Measurements from ENCODE around the gene AHDC1.

AHDC1 gene

DNA sequence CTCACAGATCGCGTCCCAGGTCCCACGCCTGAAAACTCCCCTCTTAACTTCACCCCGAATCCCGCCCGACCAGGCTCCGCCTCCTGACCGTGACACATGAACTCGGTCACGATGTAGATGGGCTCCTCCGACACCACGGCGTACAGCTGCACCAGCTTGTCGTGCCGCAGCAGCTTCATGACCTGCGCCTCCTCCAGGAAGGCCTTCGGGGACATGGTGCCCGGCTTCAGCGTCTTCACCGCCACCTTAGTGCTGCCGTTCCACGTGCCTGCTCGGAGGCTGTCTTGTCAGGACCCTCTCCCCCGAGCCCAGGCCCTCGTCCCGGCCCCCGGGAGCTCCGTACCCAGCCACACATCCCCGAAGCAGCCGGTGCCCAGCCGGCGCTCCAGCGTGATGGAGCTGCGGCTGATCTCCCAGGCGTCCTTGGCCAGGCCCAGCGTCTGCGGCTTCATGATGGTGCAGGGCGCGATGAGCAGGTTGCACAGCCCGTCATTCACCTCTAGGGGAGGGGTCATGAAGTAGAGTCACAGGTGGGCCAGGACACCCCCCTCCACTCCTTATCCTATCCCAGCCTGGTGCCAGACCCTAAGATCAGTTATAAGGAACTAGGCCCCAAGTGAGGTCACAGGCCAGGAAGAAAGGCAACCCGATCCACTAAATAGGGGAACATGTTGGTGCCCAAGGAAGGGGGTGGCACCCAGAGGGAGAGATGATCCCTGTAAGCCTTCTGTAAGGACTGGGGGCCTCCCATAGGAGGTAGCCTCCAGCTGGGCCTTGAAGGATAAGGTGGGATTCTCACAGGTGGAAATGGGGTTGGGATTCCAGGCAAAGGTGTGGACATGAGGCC lies 11.6 kb upstream of the AHDC1 start:
- no peak for DNase-seq (ENCODE audit: low spot score)

DNA sequence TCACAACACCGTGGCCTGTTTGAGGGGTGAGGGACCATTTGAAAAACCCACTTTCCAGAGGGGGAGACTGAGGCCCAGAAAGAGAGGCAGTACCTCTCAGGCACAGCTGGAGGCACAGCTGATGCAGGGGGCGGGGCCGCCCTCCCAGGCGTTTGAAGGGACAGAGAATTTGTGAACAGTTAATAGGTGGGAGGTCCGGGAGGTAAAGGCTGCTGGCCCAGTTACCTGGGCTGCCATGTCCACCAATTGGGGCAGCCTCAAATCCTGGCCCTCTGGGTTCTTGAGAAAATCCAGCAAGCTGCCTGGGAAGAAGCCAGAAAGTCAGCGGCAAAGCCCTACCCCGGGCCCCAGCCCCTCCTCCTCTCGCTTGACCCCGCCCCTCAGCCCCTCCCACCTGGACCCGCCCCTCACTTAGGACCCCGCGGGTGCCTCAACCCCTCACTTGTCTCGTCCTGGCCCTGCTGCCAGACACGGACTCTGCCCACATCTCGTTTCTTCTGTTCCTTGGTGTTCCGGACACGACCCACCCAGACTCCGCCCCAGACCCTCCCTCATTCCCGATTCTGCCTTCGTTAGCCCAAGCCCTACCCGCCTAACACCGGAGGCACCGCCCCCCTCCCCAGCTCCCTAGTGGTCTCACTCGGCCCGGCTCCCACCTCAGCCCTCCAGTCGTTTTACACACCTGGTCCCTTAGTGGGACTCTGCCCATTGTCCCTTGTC lies 10.8 kb upstream of the AHDC1 start:
- DNase-seq (ENCODE audit: low spot score) = no peak

DNA sequence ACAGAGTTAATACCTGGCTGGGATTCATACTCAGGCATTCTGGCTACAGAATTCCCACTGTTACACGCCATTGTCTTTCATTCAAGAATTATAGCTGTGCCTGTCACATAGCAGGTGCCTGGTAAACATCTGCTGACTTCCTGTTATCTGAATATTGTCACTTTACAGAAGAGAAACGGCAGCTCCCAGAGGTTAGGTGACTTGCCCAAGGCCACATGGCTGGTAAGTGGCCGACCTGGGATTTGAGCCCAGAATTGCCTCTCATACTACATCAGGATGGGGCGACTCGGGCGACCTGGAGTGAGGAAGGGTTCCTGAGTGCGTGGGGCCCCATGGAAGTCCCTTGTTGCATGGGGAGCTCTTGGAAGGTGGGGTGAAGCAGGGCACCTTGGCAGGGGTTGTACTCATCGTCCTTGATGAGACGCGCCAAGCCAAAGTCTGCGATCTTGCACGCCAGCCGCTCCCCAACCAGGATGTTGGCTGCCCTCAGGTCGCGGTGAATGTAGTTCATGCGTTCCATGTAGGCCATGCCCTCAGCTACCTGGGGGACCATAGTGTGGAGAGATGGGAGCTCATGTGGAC lies 10.2 kb upstream of the AHDC1 start:
- no peak for DNase-seq (ENCODE audit: low spot score)

DNA sequence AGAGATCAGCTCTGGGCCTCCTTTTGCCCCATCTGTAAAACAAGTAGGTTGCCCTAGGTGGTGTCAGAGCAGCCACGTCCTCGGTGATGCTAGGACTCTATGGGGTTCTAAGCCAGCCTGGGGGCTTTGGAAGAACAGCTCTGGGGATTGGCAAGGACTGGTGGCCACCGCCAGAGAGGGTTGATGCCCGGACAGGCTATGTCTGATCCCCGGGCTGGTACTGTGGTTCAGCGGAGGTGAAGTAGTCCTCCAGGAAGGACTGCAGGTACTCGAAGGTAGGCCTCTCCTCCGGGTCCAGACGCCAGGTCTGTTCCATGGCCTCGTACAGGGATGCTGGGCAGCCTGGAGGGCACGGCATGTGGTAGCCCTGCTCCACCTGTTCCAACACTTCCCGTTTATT lies 8.8 kb upstream of the AHDC1 start:
- DNase-seq (ENCODE audit: low spot score) = no peak

DNA sequence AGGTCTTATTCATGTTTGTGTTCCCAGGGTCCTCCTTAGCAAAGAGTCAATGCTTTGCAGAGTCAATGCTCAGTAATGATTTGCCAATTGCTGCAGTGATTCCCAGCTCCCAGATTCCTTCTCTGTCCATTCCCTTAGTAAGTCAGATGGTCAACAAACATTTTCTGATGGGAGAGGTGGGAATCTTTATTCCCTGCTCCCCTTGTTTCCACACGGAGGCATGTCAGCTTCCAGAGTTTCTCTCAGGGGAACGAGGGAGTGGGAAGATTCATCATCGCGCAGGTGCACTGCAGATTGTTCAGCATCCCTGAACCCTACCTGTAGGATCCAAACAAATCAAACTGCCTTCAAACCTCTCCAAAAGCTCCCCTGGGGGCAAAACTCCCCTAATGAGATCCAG lies 7.5 kb upstream of the AHDC1 start:
- no peak for DNase-seq (ENCODE audit: low spot score)

DNA sequence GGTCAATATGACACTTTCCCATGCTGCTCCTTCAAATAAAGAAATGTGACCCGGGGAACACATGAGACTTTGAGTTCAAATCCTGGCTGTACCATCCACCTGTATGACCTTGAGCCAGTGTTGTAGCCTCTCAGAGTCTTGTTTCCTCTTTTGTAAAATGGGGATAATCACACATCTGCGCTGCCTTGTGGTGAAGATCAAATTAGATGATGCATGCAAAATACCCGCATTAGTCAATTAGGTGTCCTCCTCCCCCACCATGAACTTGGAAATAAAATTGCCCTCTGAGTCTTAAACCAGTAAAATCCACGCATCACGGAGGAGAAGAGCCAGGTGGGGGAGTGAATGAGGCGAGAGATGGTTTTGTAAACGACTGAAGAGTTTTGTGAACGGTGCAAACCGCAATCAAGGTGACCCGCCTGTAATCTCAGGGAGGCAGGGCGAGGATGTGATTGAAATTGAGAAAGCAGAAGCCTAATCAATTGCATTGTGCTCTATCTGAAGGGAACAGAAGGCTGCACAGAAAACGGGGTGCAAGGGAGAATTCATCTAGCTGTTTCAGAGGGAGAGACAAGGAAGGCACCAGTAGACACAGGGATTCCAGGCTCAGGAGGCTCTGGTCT lies 5.8 kb upstream of the AHDC1 start:
- no peak for DNase-seq (ENCODE audit: low spot score)

DNA sequence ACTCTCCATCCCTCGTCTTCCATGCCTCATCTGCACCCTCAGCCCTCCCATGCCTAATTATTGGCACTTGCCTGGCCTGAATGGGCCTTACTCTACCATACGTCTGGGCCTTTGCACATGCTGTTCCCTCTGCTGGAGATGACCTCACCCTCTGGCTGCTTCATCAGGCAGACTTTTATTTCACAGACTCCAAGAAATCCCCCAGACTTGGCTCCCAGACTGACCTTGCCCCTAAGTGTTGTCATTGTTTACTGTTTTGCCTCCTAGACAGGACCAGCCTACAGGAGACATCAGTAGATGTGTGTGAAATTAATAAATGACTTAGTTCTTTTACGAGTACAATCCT lies 5.2 kb upstream of the AHDC1 start:
- no peak for DNase-seq (ENCODE audit: low spot score)

DNA sequence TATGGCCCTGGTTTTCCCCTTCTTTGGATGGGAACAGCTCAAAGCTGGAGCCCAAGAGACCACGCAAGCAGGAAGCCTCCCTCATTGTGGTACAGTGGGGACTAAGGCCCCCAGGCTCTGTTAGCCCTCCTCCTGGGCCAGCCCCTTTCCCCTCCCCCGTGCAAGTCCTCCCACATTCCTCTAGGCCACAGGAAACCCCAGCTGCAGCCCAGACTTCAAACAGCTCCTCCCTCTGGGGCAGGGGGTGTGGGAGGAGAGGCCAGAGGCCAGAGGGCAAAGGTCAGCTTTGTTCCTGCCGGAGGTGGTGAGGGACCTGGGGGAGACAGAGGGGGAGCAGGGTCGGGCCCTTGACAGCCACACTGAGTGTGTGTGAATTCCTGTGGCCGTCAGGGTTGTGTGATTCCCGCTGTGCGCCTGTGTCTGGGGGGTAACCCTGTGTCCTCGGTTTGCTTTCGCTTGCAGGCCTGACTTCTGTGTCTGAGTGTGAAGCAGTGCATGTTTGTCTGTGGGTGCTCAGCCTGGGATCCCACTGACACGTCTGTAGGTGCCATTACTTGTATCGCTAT lies 3.4 kb upstream of the AHDC1 start:
- DNase-seq (ENCODE audit: low spot score) = no peak

DNA sequence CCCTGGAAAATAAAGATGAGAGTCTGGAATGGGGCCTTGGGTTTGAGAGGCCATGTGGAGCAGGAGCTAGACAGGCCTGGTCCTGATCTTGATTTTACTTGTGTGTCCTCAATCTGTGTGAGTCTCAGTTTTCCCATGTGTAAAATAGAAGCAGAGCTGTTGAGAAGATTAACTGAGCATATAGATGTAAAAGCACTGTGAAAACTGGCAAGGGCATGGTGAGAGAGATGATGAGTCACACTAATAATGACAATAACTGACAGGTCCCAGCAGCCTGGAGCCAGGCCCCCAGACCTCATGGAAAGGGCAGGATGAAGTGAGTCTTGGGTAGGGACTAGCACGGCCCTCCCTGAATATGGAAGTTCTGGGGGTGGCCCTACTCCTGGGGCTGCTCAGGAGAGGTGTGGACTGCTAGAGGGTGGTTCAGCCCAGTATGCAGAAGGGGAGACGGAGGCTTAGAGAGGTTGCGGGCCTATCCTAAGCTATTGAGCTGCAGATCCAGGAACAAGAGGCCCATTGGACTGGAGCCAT lies 2.8 kb upstream of the AHDC1 start:
- DNase-seq (ENCODE audit: low spot score) = no peak

DNA sequence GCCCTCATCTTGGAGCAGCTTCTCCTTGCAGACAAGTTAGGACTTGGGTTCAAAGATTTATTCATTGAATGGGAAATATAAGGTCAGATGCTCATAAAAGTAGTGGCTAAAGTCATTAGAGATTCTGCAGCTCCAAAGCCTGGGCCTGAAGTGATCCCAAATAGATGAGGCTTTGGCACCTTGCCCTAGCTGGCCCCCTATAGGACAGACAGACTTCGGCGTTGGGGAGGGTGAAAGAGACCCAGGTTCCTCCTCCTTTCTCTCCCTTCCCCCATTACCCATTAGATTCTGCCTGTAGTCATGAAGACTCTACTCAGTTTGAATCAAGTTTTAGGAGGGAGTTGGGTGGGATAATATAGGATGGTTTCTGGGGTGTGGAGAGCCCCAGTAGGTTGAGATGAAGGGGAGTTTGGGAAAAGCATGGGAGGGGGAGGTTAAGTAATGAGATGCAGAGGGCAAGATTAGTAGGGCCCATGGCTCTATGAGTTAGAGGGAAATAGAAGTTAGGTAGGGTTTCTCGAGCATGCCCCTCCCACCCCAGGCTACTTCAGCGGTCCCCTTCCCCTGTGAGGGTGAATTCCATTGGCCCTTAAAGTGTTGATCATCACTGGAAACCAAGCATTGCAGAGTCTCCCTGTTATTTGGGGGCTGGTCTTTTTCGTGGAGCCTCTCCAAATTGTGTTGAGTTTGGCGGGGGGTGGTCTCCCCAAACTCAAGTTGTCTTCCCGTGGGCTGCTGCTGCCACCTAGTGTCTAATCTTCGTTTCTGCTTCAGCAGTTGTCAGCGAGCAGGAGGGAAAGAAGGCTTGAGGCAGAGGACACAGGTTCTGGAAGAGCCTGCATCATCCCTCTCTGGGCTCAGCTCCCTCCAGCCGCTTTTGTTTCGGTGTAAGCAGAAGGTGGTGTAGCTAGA lies 2.1 kb upstream of the AHDC1 start:
- peak; percentile 60 for DNase-seq (ENCODE audit: low spot score)

DNA sequence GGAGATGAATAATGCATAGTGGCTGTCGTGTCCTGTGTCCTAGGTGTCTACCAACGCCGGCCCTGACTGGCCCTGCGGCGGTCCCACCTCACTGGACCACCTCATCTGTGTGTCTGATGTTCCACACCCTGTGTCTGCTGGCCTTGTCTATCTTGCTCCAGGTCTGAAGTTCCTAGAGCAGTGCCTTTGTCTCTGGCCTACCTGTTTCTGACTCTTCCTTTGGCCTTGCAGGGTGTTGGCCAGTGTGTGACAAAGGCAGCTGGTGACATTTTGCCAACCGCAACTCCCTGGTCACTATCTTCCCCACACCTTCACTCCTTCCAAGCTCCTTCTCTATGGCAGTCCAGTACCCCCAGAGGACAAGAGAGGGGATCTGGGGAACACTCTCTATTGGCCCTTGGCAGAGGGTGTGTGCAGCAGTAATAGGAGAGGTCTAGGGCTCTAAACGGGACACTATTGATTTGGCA lies 1.4 kb upstream of the AHDC1 start:
- DNase-seq (ENCODE audit: low spot score) = no peak

DNA sequence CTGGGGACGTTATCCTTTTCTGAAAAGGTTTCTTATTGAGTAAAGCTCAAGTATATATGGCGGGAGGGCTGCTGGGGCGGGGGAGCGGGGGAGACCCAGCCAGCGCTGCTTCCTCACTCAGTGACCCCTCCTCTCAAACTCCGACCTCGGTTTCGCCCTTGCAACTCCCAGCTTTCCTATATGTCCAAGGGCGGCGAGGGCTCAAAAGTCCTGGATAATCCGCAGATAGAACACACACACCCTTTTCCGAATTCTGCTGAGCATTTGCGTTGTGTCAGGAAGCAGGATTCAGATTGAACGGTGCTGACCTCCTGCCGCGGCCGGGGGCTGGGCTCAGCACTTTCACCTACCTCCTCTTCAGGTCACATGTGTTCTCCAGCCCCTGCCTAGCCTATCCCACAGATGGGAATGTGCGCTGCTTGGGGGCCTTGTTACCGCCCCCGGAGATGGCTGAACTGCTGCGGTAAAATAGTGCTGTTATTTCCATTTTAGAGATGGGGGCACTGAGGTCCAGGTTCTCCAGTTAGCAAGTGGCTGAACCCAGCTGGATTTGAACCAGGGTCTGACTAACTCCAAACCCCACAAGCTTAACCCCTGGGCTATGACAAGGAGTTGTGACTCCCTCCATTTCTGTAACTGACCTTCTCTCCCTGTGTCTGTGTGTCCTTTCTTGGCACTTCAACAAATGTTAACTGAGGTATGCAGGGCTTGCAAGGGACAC lies 795 bp upstream of the AHDC1 start:
- no peak for DNase-seq (ENCODE audit: low spot score)

DNA sequence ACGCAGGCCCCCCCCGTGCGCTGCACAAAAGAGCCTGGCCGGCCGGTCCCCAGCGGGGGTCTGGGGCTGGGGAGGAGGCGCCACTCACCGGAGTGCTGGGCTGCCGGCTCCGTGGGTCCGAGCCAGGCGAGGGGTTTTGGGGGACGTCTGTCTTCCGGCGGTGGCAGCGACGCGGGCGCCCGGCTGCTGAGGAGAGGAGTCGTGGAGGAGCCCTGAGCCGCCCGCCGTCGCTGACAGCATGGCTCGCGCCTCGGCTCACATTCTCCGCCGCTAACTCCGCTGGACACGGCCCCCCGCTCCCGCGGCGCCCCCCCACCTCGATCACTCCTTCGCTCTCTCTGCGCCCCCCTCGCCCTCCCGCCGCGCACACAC lies 649 bp downstream of the AHDC1 start:
- DNase-seq (ENCODE audit: low spot score) = no peak

DNA sequence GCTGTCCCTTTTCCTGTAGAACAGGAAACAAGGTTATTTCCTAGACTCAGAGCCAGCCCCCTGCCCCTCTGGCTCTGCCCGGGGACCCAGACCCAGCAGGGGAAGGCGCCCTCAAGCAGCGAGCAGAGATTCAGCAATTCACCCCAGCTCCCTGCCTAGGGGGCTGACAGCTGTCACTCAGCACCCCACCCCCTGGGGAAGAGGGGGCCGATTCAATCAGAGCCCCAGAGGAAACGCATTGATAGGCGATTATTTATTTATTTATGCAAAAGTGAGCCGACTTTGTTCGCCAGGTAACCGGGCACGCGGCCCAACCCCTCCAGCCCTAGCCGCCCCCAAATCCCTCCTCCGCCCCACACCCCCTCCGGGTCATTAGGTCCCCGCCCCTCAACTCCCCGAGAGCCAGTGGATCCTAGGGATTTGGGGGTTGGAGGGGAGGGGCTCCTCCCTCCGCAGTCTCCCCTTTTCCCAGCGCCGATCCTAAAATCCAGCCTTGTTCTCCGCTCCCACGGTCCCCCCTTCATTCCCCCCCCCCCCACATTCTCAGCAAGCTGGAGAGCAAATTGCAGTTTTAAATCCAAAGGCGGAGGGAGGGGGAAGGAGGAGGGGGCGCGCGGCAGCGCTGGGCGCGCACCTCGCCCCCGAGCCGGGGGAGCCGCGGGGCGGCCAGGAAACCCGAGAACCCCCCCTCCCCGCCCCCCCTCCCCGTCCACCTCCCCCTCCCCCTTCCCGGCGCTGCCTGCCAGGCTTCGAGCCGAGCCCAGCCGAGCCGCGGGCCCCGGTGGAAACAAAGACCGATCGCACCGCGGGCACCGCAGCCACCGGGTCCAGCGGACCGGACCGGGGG lies 1.3 kb downstream of the AHDC1 start:
- DNase-seq (ENCODE audit: low spot score) = peak; percentile 38

DNA sequence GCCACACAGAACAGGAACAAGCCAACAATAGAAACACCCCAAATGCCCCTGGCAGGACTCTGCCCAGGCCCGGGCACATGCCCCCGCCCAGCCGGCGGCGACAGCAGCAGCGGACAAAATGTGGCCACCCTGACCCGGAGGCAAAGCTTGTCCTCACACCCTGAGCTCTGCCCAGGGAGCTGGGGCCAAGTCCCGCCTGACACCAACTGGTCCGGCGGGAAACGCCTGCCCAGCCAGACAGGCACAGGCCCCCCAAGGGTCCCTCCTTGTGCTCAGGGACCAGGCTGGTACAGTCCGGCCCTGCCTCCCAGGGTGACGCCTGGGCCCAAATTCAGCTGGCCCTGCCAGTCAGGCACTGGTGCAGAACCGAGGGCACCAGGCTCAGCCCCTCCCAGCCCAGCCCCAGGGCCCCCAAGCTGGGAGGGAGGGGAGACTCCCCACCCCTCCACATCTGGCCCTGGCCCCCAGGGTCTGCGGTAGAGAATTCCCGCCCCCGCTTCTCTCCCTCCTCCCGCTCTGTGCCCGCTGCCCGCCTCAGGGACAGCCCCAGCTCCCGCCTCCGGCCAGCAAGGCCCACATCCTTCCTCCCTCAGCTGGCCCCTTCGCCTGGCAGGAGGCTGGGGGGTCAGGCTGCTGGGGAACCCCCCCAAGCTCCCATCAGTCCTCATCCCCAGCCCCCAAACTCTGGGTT lies 2.0 kb downstream of the AHDC1 start:
- DNase-seq (ENCODE audit: low spot score) = peak; percentile 73

DNA sequence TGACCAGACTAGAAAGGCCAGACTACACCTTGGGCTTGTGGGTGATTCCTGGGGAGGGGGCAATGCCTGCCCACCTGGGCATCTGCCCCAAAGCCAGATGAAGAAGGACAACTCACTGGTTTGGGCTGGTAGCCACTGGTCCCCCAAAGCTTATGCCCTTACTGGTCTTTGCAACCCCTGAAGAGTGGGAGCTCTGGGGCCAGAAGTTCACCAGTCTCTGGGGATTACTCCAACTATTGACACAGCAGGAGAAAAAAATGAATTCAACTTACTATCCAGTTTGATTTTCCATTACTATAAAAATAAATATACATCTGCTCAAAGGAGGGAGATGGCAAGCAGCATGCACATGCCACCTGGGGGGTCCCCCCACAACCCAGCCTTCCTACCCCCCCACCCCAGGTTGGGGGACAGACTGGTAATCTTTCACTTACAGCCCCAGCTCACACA lies 2.6 kb downstream of the AHDC1 start:
- DNase-seq (ENCODE audit: low spot score) = no peak

DNA sequence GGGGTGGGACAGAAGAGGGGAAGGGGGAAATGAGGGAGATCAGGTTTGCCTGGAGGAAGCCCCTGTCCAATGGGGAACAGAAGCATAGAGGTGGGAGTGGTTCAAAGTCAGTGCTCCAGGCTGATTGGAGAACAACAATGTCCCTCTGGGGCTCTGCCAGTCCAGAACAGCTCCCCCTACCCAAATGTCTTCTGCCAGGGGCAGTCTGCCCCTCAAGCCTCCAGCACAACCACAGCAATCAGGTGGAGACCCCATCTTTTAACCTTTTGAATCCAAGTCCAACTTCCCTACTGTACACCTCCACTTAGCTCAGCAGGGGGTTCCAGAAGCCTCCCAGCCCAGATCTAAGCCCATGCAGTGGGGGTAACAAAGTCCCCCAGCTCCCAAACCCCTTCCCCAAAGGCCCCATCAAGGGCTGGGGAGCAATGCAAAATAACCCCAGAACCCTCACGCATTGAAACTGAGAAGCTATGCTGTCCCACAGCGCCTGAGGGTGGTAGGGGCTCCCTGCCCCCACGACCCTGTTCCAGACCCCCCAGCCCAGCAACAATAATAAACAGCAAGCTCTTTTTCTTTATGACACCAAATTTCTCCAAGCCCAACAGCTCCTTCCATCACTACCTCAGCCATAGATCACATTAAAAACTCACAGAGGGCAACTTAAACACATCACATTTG lies 3.3 kb downstream of the AHDC1 start:
- no peak for DNase-seq (ENCODE audit: low spot score)
